HG03097 (cell line): ENCODE measurements around the gene RAB11FIP3.
"Not testable (repeated sequence)": the region's sequence is repeated elsewhere in the genome, so short reads cannot be mapped to it uniquely, and the experiment has no call there.

Experiments used
- ATAC-seq: cut with Tn5 transposase; IDR thresholded peaks from one replicate; pipeline ENCODE4 v1.9.1; 2021; ENCODE audit not compliant: unreplicated experiment, low FRiP score

The RAB11FIP3 gene

DNA sequence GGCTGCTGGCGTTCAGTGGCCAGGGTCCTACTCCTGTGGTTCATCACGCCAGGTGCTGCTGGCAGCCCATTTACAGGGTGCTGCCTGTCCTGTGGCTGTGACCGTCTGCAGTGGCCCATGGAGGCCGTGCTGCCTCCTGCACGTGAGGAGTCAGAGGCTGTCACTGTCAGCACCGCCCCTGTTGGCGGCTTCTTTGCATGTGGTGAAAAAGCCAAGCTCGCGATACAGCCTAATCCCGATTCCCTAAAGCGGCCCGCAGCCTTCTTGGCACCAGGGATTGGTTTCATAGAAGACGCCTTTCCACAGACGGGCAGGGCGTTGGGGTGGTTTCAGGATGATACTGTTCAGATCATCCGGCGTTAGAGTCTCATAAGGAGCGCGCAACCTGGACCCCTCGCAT is 35.3 kb downstream of the RAB11FIP3 start:
- ATAC-seq = no peak

DNA sequence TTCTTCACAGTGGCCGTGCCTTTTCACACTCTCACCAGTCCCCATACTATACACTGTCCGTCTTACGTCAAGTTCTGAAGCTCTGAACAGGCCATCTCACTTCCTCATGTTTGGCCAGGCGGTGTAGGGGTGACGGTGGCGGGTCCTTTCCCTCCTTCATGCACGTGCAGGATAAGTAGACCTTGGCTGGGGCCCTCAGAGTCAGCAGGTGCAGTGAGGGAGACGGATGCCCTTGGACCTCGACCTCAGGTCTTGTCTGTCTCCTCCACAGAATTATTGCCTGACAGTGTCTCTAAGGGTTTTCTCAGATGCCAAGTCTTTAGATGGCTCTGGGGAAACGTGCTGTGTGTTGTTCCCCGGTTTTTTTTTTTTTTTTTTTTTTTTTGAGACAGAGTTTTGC is 37.6 kb downstream of the RAB11FIP3 start:
- ATAC-seq = no peak

DNA sequence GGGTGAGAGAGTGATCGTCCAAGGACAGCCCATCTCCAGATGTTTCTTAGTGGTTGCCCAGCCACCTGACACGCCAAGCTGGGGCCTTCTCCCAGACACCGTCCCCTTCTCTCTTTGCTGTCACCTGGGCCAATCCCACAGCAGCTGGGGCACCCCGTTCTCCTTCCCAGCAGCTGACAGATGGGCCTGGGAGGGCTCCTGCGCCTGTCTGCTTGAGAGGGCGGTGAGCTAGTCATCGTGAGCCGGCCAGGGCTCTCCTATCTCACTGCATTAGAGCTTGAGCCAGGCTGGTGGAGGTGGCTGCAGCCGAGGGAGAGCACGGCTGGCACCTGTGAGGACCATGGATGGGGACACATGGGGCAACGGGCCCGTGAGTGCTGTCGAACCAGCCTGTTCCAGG is 41.2 kb downstream of the RAB11FIP3 start:
- ATAC-seq = no peak

DNA sequence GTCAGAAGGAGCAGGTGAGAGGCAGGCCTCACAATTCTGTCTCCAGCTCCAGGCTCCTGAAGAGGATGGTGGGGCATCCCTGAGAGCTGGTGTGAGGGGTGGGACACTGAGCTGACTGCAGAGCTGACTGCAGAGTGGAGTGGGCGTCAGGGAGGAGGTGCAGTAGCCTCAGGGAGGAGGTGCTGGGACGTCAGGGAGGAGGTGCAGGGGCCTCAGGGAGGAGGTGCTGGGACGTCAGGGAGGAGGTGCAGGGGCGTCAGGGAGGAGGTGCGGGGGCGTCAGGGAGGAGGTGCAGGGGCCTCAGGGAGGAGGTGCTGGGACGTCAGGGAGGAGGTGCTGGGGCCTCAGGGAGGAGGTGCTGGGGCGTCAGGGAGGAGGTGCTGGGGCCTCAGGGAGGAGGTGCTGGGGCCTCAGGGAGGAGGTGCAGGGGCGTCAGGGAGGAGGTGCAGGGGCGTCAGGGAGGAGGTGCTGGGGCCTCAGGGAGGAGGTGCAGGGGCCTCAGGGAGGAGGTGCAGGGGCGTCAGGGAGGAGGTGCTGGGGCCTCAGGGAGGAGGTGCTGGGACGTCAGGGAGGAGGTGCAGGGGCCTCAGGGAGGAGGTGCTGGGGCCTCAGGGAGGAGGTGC is 41.9 kb downstream of the RAB11FIP3 start:
- not testable (repeated sequence) for ATAC-seq

DNA sequence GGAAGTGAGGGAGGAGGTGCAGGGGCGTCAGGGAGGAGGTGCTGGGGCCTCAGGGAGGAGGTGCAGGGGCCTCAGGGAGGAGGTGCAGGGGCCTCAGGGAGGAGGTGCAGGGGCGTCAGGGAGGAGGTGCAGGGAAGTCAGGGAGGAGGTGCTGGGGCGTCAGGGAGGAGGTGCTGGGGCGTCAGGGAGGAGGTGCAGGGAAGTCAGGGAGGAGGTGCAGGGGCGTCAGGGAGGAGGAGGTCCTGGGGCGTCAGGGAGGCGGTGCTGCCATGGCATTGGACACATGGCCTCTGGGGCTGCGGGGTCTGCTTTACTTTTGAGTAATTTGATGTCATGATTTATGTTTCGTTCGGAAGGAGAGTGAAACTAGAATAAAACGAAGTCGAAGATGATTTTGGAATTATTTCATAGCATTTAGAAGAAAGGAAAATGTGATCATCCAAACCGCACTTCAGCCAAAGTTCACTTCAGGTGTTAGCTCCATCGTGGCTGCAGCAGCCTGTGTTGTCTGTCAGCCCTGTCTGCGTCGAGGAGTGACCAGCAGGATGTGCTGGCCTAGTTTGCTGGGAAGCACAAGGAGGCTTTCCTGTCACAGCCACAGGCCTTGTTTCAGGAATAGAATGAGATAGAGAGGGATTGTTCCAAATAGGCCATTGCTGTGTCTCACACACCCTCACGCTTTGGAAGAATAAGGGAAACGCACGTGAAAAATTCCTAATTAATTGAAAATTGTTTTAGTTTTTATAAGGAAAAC is 42.8 kb downstream of the RAB11FIP3 start:
- no peak for ATAC-seq

DNA sequence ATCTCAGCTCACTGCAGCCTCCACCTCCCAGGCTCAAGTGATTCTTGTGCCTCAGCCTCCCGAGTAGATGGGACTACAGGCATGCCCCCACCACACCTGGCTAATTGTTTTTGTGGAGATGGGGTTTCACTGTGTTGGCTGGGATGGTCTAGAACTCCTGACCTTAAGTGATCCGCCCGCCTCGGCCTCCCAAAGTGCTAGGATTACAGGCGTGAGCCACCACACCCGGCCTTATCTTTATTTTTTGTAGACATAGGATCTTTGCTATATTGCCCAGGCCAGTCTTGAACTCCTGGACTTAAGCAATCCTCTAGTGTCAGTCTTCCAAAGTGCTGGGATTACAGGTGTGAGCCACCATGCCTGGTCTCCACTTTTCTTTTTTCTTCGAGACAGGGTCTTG is 44.0 kb downstream of the RAB11FIP3 start:
- ATAC-seq = not testable (repeated sequence)

DNA sequence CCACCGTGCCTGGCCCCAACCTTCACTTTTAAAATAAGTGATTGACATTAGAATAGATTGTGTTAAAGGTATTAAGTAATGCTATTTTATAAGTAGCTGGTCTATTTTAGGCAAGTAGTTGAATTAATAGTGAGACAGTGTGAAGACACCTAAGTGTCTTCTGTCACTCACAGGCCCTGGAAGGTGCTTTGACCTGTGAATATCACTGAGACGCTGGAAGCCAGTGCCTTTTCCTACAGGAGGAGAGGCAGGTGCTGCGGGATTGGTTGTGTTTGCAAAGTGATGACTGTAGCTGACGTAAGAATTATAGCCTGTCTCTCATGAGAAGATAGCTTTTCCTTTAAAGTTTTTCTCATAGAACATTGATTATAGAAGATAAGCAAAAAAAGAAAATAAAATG is 45.0 kb downstream of the RAB11FIP3 start:
- no peak for ATAC-seq

DNA sequence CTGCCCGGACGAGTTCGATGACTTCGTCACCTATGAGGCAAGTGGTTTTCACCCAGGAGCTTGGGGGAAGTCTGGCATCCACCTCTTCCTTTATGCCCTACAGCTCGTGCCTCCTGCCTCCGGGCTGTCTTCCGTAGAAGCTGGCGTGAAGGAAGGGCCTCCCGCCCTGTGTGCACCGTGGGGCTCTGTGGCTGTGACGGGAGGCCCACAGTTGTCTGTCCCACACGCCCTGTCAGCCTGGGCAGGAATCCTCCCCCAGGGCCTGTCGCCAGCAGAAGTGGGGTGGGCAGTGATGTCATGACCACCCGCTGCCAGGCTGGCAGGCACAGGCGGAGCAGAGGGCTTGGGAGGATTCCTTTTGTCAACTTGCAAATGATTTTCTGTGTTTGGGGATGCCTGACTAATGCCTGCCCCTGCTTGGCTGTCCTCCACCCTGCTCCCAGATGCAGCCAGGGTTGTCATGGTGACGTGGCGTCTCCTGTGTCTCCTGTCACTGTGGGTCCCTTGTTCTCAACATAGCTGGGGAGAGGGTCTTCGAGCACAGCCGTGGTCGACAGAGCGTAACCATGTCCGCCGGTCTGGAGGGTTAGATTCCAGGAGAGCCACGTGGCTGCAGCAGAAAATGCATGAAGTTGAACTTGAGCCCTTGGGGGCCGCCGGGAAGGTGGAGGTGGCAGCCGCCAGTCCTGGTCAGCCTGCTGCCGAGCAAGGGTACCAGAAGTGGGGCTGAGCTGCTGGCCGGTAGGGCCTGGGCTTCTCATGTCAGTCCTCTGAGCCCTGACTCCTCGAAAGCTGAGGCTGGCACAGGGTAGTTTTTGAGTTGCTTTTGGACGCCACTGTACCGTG is 46.1 kb downstream of the RAB11FIP3 start:
- no peak for ATAC-seq

DNA sequence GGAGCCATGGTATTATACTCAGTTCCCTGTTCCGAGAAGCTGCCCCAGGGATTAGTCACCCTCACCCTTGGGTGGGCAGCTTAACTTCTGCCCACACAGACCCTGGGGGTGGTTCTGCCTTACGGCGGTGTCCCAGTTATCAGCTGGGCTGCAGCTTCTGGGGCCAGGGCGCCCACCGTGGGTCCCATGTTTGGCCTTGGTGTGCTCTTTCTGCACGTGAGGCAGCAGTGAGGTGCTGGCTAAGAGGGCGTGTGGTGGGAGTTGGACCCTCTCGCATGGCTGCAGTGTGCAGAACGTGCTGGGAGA is 46.7 kb downstream of the RAB11FIP3 start:
- ATAC-seq = no peak

DNA sequence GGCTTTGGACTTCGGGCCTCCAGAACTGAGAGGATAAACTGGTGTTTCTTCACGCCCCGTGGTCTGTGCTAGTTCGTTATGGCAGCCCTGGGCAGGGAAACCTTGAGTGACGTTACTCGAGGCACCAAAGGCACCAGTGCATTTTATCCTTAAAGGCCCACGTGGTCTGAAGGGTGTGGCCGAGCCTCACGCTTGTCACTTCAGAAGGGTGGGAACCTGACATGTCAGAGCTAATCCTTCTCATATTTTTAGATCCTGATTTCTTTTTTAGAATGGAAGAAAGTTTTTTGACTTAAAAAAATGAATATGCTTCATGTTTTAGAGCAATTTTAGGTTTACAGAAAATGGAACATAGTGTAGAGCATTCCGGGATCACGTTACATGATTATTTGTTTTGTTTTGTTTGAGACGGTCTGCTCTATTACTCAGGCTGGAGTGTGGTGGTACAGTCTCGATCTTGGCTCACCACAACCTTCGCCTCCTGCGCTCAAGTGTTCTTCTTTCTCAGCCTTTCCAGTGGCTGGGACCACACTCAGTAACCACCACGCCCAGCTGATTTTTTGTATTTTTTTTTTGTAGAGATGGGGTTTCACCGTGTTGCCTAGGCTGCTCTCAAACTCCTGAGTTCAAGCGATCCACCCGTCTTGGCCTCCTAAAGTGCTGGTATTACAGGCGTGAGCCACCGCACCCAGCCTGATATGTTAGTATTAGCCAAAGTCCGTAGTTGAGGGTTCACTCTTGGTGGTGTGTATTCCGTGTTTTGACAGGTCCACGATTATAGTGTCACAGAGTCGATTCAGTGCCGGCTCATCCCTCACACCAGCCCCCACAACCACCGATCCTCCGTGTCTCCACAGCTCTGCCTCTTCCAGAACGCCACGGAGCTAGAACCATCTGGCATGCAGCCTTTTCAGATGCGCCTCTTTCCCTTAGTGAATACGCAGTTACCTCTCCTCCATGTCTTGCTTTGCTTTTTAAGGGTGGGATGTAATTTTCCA is 47.9 kb downstream of the RAB11FIP3 start:
- ATAC-seq = no peak

DNA sequence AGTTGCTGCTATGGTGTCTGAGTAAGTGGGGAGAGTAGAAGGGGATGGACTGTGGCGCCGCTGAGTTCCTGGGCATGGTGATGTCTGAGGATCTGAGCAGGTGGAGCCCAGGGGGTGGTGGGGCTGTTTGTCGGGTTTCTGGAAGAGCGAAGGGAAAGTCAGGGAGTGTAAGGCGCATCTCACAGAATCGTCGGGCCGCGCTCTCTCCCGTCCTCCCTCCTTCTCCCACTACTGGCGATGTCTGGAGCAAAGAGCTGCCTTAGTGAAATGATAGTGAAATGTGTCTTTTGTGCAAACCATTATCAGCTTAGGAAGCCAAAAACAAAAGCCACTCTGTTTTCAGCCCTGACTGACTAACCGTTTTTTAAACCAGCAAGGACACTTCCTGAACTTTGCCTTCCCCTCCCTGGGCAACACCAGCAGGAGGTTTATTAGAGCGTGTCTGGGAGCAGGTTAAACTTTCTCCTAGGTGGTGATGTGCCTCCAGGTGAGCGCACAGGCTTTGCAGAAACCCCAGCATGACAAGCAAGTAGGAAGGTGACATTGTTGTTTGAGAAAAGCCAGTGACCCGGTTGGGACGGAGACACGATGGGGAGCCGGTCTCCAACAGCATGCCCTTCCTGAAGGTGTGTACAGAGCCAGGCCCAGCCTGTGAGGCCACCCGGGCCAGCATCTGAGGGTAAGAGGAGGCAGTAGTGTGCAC is 49.1 kb downstream of the RAB11FIP3 start:
- ATAC-seq = no peak

DNA sequence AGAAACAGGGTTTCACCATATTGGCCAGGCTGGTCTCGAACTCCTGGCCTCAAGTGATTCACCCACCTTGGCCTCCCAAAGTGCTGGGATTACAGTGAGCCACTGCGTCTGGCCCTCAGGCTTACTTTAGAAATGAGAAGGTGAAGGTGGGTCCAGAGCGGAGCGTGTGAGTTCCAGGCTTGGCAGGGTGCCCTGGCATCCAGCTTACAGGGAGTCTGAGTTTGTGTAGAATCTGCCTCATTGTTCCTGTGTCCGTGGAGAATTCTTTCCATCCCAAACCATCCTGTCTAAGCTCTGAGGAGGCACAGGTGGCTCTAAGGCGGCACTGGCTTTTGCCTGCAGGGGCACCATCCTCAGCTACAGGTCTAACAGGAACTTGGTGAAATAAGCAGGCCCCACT is 50.6 kb downstream of the RAB11FIP3 start:
- ATAC-seq = no peak

DNA sequence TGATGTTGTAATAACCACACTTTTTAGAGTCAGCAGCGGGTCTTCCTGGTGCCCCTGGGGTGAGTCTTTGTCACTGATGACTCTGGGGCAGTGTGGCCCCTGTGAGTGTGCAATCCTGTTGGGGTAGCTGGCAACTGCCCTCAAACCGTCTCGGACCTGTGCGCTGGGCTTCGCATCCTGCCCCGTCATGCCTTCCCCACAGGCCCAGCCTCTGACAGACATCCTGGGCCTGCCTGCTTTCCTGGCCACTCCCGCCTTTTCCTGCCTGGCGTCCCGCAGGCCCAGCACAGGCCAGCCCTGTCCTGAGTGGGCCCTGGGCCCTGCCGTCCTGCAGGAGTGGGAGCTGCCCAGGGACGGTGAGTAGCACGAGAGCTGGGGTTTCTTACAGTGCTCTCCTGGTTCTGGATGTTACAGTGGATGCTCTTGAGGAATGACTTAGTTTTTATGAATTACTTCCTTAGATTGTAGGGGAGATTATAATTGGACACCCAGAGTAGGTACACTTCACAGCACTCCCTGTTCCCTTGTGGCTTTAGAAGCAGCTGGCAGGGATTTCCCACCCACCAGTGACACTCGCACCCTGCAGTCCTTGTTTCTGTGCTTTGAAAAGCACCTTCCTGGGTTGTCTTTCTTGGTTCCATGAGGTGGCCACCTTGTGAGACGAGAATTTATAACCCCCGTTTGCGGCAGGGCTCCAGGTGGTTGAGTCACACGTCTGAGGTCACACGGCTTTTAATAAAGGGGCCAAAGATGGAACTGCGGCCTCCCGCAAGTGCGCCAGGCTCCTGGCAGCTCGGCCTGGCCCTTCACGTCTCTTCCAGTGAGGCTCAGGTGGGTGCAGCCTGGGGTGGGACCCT is 52.1 kb downstream of the RAB11FIP3 start:
- ATAC-seq = no peak

DNA sequence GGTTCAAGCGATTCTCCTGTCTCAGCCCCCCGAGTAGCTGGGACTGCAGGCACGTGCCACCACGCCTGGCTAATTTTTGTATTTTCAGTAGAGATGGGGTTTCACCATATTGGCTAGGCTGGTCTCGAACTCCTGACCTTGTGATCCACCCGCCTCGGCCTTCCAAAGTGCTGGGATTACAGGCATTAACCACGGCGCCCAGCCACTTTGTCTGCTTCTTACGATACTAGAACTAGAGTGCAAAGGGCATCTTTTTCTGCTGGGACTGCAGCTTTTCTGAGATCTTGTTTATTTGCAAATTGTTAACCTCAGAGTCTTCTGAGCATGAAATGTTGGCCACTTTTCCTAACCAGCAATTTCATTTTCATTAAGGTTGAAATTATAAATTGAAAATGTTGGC is 52.8 kb downstream of the RAB11FIP3 start:
- ATAC-seq = not testable (repeated sequence)

DNA sequence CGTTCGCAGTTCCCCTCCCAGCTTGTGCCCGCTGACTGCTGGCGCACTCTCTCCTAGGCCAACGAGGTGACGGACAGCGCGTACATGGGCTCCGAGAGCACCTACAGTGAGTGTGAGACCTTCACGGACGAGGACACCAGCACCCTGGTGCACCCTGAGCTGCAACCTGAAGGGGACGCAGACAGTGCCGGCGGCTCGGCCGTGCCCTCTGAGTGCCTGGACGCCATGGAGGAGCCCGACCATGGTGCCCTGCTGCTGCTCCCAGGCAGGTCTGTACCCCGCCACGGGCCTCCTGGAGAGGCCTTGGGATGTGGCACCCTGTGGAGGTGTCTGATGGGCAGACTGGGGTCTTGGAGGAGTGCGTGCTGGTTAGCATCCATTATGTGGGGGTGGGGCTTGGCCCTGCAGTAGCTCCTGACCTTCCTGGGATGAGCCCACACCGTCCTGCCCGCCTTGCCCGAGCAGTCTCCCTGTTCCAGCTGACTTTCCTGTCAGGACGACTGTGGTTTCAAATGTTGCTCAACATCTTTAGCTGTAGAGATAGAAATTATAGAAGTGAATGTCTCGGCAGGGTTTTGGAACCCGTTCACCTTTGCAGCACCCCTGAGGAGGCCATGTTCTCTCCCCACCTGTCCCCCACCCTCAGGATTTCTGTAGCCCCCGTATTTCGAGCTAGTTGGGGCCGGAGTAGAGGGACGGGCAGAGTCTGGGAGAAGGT is 57.2 kb downstream of the RAB11FIP3 start:
- no peak for ATAC-seq

DNA sequence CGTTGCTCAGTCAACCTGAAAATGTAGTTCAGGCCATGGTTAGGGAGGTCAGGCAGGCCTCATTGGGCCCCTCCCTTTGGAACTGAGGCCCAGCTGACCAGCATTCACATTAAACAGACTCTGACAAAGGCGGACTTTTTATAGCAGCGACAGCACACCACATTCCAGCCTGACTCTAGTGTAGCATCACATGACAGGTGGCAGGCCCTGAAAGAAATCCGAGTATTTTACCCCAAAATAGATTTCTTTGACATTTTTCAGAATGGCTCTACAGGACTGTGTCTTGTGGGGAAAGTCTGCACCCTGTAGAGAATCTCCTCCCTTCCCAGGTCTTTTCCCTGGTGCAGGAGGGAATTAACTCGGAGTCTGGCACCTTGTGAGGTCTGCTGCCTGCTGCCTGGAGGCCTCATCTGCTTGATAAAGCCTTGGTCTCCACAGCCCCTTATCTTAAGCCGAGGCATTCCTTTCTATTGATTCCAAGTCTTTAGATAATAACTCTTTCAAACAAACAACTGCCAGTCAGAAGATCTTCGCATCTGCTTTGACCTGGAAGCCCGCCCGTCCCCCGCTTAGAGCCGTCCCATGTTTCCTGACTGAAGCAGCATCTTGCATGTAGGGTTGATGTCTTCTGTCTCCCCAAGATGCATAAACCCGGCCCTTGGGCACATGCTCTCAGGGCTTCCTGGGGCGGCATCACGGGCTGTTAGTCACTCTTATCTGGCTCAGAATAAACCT is 58.1 kb downstream of the RAB11FIP3 start:
- no peak for ATAC-seq

DNA sequence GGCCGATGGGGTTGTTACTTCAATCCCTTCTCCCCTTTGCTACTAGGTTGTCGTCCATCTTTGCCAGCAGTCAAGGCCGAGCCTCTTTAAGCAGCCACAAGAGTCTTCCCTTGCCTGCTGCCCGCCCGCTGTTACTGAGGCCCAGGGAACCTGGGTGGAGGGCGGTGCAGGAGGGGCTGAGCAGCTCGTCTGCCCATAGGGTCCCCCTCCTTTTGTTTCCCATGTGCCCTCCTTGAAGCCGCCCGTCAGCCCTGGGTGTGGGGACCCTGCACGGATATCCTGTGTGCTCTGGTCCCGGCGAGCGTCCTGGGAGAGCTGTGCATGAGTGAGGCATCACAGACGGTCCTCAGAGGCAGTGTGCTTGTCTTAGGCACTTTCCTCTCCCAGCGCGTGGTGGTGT is 64.2 kb downstream of the RAB11FIP3 start:
- ATAC-seq = no peak

DNA sequence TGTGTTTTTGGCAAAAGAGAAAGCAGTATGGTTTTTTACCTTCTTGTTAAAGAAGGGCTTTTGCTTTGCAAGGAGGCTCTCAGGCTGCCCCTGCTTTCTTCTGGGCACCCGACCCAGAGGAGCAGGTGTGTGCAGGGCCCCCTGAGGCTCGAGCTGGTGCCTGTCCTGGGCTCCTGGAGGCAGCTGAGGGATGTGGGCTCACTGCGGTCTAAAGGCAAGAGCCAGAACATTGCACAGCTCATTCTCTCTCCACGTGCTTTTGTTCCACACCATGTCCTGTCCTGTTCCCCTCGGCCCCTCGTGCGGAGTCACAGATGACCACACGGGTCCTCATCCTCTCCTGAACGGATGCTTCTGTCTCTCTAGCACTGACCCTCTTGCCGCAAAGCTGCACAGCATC is 65.3 kb downstream of the RAB11FIP3 start:
- no peak for ATAC-seq
